Renal pelvis (tissue), 4 donors: Measurements from ENCODE around the gene PCDH9. TPM values are rescaled to one million over a fixed set of nuclear protein-coding genes. Genes with fewer than 3 reads are reported as not detected.
A peak's percentile ranks its signal among the peaks of the same experiment; 100 is the strongest.

Experiments
- DNase-seq: peaks from one replicate; pipeline ENCODE4 v3.0.0-alpha.2; 2013
- polyA plus RNA-seq, 3 donors: library from polyadenylated mRNA; unstranded; fragments of 120-200 nt; gene quantifications; one replicate each; pipeline ENCODE4 v1.2.1, GENCODE V29; 2013; ENCODE audit not compliant: insufficient read length in 3 of 3

The PCDH9 gene
- polyA plus RNA-seq, 3 donors: 13.7 to 14.1 (median 13.7) TPM

- no peak for DNase-seq
These were observed 882.5 kb downstream of the PCDH9 start for GRCh38 chr13:66347486-66348117.

- no peak for DNase-seq
These were observed 884.2 kb downstream of the PCDH9 start for GRCh38 chr13:66345971-66346370.

DNA sequence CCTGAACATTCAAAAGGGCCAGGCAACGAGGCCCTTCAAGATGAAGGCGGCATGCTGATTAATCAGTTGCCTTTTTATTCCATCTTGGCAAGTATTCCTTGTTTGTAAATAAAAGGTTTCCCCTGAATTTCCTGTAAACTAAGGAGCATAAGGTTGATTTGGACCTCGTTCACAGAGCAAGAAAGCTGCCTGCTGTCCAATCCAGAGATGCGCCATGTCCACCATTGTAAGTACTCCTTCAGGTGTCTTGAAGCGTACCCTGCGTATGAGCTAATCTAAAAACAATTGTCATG lies 884.7 kb downstream of the PCDH9 start:
- no peak for DNase-seq

DNA sequence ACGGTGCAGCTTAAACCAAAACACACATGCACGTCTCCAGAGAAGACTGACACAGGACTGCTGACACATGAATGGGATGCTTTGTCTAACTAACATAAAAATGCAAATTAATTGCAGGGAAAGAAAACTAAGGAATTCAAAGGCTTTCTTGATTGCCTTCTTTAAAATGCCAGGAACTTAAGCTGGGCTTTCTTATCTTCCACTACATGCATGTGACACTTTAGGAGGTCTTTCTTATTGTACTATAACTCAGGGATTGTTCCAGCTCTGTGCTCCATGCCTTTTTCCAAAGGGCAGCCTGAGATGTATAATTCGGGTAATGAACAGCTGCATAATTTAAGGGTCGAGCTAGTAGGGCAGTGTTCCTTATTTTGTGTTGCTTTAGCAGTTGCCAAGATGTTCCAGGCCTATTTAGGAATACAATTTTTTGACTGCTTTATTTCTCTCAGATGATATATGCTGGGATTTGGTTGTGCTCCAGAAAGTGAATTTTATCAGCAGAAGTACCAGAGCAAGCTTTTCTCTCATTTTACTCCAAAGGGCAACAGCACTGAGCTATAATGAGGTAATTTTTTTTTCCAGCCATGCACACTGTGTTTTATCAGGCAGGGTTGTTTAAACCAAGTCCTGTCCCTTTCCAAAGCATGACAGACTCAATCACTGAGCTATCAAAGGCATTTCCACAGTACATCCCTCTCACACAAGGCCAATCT lies 885.2 kb downstream of the PCDH9 start:
- peak; percentile 87 for DNase-seq

GRCh38 chr13:66343224-66343828 lies 886.8 kb downstream of the PCDH9 start:
- DNase-seq: no peak

DNA sequence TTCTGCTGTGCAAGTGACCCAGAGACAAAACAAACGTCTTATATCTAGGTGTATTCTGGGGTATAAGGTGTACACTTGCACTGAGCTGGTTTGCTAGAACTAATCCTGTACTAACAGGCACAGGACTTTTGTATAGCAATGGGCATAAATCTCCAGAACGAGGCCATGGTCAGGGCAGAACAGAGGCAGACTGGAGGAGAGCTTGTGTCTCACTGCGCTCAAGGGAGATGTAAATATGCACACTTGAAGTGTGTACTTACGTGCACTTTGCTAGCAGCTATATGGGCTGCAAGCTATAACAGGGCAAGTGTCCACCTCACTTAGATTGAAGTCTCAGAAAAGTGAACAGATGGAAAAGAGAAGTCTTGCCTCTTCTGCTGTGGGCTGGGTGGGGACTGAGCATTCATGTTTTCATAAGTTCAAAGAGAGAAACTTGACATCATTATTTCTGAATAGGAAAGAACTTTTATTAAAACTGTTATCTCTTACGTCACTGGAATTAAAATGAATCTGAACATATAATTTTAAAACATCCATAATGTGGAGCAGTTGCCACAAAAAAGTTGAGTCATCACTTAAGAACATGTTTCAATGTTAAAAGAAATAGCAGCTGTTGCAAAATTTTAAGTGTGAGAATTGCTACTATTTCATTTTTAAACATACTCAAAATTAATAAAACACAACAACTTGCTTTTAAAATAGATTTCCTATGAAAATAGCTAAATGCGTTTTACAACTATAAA lies 888.3 kb downstream of the PCDH9 start:
- no peak for DNase-seq

GRCh38 chr13:66339214-66339613 lies 890.9 kb downstream of the PCDH9 start:
- DNase-seq: no peak

- no peak for DNase-seq
These were observed 891.6 kb downstream of the PCDH9 start for GRCh38 chr13:66338542-66338941.

GRCh38 chr13:66335626-66336025 lies 894.5 kb downstream of the PCDH9 start:
- DNase-seq: no peak

DNA sequence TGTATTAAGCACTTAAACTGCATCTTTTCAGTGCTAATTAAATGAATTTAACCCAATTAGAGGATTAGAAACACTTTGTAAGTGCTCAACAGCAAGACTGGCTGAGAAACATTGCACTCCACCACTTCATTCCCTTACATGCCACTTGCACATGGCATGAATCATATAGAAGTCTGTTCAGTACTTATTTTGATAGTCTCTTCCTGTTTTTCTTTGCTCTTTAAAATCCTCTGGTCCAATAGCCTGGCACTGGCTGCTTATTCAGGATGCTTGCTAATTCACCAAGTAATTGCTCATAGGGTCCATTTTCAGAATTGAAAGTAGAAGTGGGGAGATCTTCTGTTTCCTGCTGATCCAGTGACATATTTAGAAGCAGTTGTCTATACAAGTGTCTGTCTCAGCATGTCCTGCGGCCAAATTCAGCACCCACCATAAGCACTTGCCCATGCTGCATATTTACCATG lies 900.1 kb downstream of the PCDH9 start:
- no peak for DNase-seq

- DNase-seq: no peak
These were observed 901.7 kb downstream of the PCDH9 start for GRCh38 chr13:66328476-66328875.

- DNase-seq: no peak
These were observed 906.3 kb downstream of the PCDH9 start for GRCh38 chr13:66323745-66324347.

DNA sequence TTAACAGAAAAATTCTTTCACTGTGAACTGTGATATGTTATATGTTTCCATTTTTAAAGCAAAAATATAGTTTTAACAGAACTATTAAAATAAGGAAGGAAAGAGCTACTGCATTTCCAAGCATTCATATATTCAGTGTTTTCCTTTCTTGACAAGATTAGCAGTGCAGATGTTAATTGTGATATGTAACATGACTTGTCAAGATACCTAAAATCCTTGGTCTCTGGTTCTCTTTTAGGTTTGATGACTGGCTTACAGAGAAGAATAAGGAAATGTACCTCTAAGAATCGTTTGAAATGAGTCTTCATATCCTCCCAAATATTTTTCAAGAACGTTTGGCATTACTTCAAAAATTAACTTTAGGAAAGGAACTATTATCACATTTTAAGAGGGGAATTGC lies 907.2 kb downstream of the PCDH9 start:
- no peak for DNase-seq

GRCh38 chr13:66322193-66322740 lies 907.9 kb downstream of the PCDH9 start:
- no peak for DNase-seq

- DNase-seq: no peak
These were observed 915.2 kb downstream of the PCDH9 start for GRCh38 chr13:66314911-66315310.

- DNase-seq: no peak
These were observed 916.7 kb downstream of the PCDH9 start for GRCh38 chr13:66313413-66313812.

- DNase-seq: peak; percentile 10
These were observed 917.6 kb downstream of the PCDH9 start for GRCh38 chr13:66312312-66313087.

- DNase-seq: no peak
These were observed 924.0 kb downstream of the PCDH9 start for GRCh38 chr13:66305961-66306617.

GRCh38 chr13:66301482-66301881 lies 928.7 kb downstream of the PCDH9 start:
- DNase-seq: no peak

GRCh38 chr13:66301006-66301405 lies 929.1 kb downstream of the PCDH9 start:
- DNase-seq: no peak

- no peak for DNase-seq
These were observed 933.3 kb downstream of the PCDH9 start for GRCh38 chr13:66296875-66297274.
